ENCODE data around the gene SLC4A2. TPM values are rescaled to one million over a fixed set of nuclear protein-coding genes. Genes with fewer than 3 reads are reported as not detected.

Gene SLC4A2
- total RNA-seq, 1 donor from 2014 or later: 516 TPM

DNA sequence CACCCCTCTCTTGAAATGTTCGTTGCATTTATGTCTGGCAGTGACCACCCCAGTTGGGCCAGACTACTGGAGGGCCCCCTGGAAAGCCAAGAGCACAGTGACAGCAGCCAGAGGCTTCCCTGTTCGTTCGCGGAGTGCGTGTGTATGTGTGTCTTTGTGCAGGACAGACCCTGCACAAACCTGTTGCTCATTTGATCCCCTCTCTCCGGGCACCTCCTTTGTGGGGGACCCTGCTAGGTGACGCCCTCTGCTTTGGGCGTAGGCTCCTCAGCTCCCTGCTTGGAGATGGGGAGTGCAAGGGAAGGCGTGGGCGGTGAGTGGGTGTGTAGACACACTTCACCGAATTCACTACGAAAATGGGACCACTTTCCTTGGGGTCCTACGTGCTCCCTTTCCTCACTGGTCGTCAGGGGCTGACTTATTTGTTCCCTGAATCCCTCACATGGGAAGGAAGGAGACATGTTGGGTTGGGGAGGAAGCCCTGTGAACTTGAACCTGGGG lies 65.6 kb downstream of the SLC4A2 start:
- DNase-seq (ENCODE audit: low read depth): no peak

DNA sequence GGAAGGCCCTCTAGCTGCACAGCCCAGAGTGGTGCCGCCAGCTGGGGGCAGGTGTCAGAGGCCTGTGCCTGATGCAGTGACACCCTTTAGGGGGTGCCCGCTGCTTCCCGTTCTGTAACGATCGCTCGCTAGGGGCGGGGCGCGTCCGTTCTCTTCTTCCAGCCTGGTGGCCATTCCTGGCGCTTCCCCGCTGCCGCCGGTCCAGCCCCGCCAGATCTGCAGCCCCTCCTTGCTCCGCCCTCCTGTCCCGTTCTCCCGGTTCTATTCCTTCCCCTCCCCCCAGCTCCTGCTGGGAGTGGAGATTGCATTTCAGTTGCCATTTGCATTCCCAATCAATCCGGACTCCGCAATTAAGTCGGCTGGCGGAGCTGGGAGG lies 66.1 kb downstream of the SLC4A2 start:
- DNase-seq (ENCODE audit: low read depth): no peak

DNA sequence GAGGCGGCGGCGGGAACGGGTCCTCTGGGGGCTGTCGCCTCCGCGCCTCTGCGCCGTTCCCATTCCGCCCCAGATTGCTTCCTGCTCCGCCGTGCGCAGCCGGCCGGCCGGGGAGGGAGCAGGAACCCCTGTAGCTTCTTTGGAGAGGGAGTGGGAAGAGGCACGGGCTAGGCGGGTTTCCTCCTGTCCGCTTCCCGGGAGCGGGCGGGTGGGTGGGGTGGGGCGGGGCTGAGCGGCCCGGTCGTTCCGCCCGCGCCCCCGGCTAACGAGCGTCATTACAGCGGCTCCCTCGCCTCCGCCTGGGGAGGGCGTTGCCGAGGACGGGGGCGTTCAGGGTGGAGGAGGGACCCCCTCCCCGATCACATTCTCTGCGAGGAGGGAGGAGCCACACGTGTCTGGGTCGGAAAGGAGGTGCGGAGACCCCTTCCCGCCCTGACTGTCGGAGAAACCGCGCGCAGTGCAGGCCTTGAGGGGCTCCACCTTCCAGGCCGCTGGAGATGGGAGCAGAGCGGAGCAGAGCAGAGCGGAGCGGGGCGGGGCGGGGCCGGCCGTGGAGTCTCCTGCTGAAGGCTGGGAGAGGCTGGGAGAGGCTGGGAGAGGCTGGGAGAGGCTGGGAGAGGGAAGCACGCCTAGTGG lies 66.6 kb downstream of the SLC4A2 start:
- DNase-seq (ENCODE audit: low read depth): no peak

Other genes with a start within 250 kb of the SLC4A2 start
- 0.21 and 0.62 TPM in 2 replicates for gene AOC1, start 207.1 kb upstream of the SLC4A2 start, total RNA-seq
- 6.9 and 8.7 TPM in 2 replicates for gene KCNH2, start 81.3 kb upstream of the SLC4A2 start, total RNA-seq
- gene NOS3, start 68.6 kb upstream of the SLC4A2 start, total RNA-seq: not detected in 2 replicates
- 0.11 and 0.21 TPM in 2 replicates for gene ATG9B, start 35.1 kb upstream of the SLC4A2 start, total RNA-seq
- 47.8 and 53.0 TPM in 2 replicates for gene ABCB8, start 31.1 kb upstream of the SLC4A2 start, total RNA-seq
- gene ASIC3, start 11.1 kb upstream of the SLC4A2 start, total RNA-seq: 3.6 and 5.5 TPM in 2 replicates
- 34.0 TPM in 2 replicates for gene CDK5, start 1.7 kb upstream of the SLC4A2 start, total RNA-seq
- 177 and 198 TPM in 2 replicates for gene FASTK, start 21.2 kb downstream of the SLC4A2 start, total RNA-seq
- gene TMUB1, start 23.9 kb downstream of the SLC4A2 start, total RNA-seq: 59.9 and 60.7 TPM in 2 replicates
- gene AGAP3, start 26.9 kb downstream of the SLC4A2 start, total RNA-seq: 110 and 115 TPM in 2 replicates
- not detected in 2 replicates for gene GBX1, start 108.1 kb downstream of the SLC4A2 start, total RNA-seq
- gene ASB10, start 127.7 kb downstream of the SLC4A2 start, total RNA-seq: 0.99 TPM in 1 of 2 replicates, not detected in the other
- gene H2BK1, start 150.9 kb downstream of the SLC4A2 start, total RNA-seq: not detected in 2 replicates
- 102 and 105 TPM in 2 replicates for gene ABCF2, start 167.6 kb downstream of the SLC4A2 start, total RNA-seq
- gene CHPF2, start 172.9 kb downstream of the SLC4A2 start, total RNA-seq: 136 and 142 TPM in 2 replicates
- gene SMARCD3, start 189.1 kb downstream of the SLC4A2 start, total RNA-seq: 251 and 274 TPM in 2 replicates

All from myocyte (in vitro differentiated cells).